ENCODE data around the gene MAGI2. TPM values are rescaled to one million over a fixed set of nuclear protein-coding genes. Genes with fewer than 3 reads are reported as not detected.

Gene MAGI2
- total RNA-seq, 3 donors from 2014 or later, result 0.10 to 0.16 (median 0.14) TPM

DNA sequence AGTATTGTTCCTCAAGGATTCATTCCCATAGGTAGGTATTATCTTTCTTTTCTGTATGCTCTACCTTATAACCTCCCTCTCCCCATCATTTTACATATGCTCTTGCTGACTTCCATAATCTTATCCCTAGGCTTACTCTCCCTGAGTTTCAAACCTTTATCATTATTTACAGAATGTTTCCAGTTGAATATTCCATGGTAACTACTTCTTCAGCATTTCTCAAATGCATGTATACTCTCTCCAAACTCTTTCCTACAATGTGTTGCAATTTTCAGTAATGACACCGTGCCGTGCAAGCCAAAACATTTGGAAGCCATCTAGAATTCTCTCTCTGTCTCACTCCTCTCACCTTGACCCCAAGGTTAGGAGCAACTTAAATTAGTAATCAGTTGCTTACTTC is 548.5 kb downstream of the MAGI2 start:
- ATAC-seq (no peak), DNase-seq (no peak)
- no peaks in the 10 kb centered on the region for H3K27me3 Mint-ChIP-seq (ENCODE audit: low read depth)
- no peaks in the 10 kb centered on the region for H3K36me3 Mint-ChIP-seq (ENCODE audit: insufficient read depth)
- H3K4me1 Mint-ChIP-seq (ENCODE audit: low read depth), result no peaks in the 10 kb centered on the region
- peaks cover 10% of the 10 kb centered on the region for H3K9me3 Mint-ChIP-seq
- no peak overlapping the region for H3K4me3 Mint-ChIP-seq

DNA sequence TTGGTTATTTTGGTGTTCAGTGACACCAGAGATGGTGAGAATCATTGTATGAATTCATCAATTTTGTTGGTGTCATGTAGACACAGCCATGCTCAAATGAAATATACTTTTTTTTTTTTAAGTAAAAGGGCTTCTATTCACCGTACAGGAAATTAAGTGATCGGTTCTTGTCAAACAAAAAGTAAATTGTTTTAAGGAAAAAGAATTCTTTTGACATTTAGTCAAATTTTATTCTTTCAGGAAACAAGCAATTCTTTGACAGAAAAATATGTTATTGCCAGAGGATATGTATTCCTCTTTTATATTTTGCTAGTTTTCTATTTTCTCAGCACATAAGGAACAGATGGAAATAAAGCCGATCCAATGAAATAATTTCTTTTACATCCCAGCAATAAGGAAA is 551.9 kb downstream of the MAGI2 start:
- H3K9me3 Mint-ChIP-seq, result peaks cover 4% of the 10 kb centered on the region
- DNase-seq (no peak), ATAC-seq (no peak)
- H3K4me1 Mint-ChIP-seq (ENCODE audit: low read depth), result no peaks in the 10 kb centered on the region
- H3K36me3 Mint-ChIP-seq (ENCODE audit: insufficient read depth), result no peaks in the 10 kb centered on the region
- no peak overlapping the region for H3K4me3 Mint-ChIP-seq
- no peaks in the 10 kb centered on the region for H3K27me3 Mint-ChIP-seq (ENCODE audit: low read depth)

DNA sequence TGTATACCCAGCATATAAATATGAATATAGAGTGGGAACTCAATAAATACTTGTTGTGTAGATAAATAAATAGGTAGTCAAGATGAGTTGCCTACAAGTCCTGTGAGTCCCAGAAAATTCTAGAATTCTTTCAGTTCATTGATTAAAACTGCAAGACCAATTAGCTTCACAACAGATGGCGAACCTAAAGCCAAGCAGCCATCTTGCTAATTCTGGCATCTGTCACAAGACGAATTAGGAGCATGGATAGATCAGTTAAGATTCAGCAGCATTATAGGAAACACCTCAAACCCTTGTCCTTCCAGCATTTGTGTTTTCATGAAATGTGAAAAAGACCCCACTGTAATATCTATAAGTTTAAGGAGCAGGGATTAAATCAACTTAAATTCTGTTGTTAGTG is 552.7 kb downstream of the MAGI2 start:
- Mint-ChIP-seq H3K9me3 (peaks cover 4% of the 10 kb centered on the region), H3K4me1 (ENCODE audit: low read depth) (no peaks in the 10 kb centered on the region), H3K4me3 (no peak overlapping the region), H3K36me3 (ENCODE audit: insufficient read depth) (no peaks in the 10 kb centered on the region), H3K27me3 (ENCODE audit: low read depth) (no peaks in the 10 kb centered on the region)
- ATAC-seq, result no peak
- no peak for DNase-seq

DNA sequence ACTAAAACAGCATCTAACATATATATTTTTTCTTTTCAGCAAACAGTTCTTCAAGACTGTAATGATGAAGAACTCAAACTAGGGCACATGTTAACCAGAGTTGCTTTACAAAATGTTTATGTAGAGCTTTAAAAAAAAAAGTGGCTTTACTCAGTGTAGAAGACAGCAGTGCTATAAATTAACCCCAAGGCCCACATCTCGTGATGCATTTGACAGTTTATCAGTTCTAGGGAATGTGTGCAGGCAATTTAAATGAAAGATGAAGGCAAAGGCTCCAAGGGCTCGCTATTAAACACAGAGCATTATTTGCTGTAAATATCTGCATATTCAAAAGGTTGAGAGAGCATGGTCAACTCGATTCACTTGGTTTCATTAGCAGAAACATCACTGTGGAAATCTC is 558.1 kb downstream of the MAGI2 start:
- no peak for DNase-seq
- H3K4me1 Mint-ChIP-seq (ENCODE audit: low read depth), result no peaks in the 10 kb centered on the region
- no peak overlapping the region for H3K4me3 Mint-ChIP-seq
- no peak for ATAC-seq
- no peaks in the 10 kb centered on the region for H3K36me3 Mint-ChIP-seq (ENCODE audit: insufficient read depth)
- H3K9me3 Mint-ChIP-seq, result peaks cover 4% of the 10 kb centered on the region
- H3K27me3 Mint-ChIP-seq (ENCODE audit: low read depth), result no peaks in the 10 kb centered on the region

DNA sequence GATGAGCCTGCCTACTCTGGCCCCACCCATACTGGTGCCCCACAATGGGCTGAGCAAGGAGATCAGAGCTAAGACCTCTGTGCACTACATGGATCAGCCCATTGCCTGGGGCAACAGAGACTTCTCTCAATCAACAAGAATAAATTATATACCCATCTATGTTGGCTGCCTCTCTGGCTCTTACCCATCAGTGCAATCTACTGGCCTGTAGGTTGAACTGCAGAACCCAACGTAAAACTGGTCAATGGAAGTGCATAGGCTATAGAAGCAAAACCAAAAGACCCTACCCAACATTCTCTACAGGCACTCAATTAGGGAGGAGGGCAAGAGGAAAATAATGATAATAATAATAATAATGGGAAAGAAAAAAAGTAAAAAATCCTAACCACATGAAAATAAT is 574.3 kb downstream of the MAGI2 start:
- no peaks in the 10 kb centered on the region for H3K27me3 Mint-ChIP-seq (ENCODE audit: low read depth)
- ATAC-seq (no peak), DNase-seq (no peak)
- H3K36me3 Mint-ChIP-seq (ENCODE audit: insufficient read depth), result no peaks in the 10 kb centered on the region
- no peak overlapping the region for H3K4me3 Mint-ChIP-seq
- H3K9me3 Mint-ChIP-seq, result peaks cover 33% of the 10 kb centered on the region
- H3K4me1 Mint-ChIP-seq (ENCODE audit: low read depth), result no peaks in the 10 kb centered on the region

DNA sequence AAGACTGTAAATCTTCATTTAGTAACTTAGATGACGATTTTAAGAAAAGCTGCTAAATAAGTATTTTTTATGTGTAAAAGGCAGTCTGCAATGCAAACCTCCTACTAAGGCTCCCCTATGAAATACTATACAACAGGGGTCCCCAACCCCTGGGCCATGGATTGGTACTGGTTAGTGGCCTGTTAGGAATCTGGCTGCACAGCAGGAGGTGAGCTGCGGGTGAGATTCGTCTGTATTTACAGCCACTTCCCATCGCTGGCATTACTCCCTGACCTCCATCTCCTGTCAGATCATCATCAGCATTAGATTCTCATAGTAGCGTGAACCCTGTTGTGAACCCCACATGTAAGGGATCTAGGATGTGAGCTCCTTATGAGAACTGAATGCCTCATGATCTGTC is 580.4 kb downstream of the MAGI2 start:
- DNase-seq (no peak), ATAC-seq (no peak)
- Mint-ChIP-seq H3K27me3 (ENCODE audit: low read depth) (no peaks in the 10 kb centered on the region), H3K4me3 (no peak overlapping the region), H3K36me3 (ENCODE audit: insufficient read depth) (no peaks in the 10 kb centered on the region), H3K9me3 (peaks cover 12% of the 10 kb centered on the region), H3K4me1 (ENCODE audit: low read depth) (no peaks in the 10 kb centered on the region)

DNA sequence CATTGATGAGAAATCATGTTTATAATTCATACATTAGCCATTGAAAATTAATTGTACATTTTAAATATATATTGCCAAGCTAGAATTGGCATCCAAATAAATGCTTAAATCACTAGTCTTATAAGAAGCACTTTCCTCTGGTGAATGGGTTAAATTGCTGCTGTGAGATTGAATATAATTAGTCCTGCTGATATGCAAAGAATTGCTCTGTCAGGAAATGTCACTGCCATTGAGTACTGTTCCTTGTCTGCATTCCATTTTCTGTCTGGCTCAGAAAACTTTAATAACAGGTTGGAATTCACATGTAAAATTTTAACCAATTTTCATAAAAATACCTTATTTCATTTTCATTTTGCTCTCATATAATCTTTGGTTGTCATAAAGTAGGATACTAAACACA is 589.1 kb downstream of the MAGI2 start:
- no peak for ATAC-seq
- Mint-ChIP-seq H3K27me3 (ENCODE audit: low read depth) (no peaks in the 10 kb centered on the region), H3K4me1 (ENCODE audit: low read depth) (no peaks in the 10 kb centered on the region), H3K36me3 (ENCODE audit: insufficient read depth) (no peaks in the 10 kb centered on the region), H3K4me3 (no peak overlapping the region), H3K9me3 (peaks cover 17% of the 10 kb centered on the region)
- no peak for DNase-seq

DNA sequence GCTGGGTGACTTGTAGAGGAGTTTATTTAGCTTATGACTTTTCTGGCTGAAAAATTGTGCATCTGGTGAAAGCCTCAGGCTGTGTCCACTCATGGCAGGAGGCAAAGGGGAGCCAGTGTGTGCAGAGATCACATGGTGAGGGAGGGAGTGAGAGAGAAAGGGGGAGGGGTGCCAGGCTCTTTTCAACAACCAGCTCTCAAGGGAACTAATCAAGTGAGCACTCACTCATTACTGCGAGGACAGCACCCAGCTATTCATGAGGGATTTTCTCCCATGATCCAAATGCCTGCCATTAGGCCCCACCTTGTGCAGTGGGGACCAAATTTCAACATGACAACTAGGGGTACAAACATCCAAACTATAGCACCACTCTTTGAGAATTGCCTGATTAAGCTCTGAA is 590.2 kb downstream of the MAGI2 start:
- Mint-ChIP-seq H3K4me1 (ENCODE audit: low read depth) (no peaks in the 10 kb centered on the region), H3K27me3 (ENCODE audit: low read depth) (no peaks in the 10 kb centered on the region), H3K4me3 (no peak overlapping the region), H3K36me3 (ENCODE audit: insufficient read depth) (no peaks in the 10 kb centered on the region), H3K9me3 (peaks cover 16% of the 10 kb centered on the region)
- no peak for ATAC-seq
- DNase-seq, result no peak

DNA sequence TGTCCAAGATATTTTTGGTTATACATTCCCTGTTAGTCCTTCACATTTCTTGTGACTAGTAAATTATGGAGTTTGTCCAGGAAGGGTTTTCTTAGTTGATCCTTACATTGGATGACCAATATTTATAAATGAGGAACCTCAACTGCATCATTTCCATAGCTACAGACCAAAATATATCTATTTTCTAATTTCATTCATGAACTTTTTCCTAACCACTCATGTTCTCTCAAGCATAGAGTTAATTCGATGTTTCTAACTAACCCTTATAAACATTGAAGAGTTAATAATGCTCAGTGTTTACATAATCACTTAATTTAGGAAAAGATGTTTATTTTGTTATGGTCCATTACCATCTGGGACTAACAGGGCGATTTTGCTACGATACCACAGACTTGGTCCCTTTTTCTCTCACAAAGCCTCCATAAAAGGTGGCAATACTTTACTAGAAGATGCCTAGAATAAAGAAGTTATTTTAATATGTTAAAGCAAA is 591.0 kb downstream of the MAGI2 start:
- Mint-ChIP-seq H3K27me3 (ENCODE audit: low read depth) (no peaks in the 10 kb centered on the region), H3K4me3 (no peak overlapping the region), H3K36me3 (ENCODE audit: insufficient read depth) (no peaks in the 10 kb centered on the region), H3K4me1 (ENCODE audit: low read depth) (no peaks in the 10 kb centered on the region), H3K9me3 (peaks cover 20% of the 10 kb centered on the region)
- no peak for DNase-seq
- ATAC-seq, result no peak

DNA sequence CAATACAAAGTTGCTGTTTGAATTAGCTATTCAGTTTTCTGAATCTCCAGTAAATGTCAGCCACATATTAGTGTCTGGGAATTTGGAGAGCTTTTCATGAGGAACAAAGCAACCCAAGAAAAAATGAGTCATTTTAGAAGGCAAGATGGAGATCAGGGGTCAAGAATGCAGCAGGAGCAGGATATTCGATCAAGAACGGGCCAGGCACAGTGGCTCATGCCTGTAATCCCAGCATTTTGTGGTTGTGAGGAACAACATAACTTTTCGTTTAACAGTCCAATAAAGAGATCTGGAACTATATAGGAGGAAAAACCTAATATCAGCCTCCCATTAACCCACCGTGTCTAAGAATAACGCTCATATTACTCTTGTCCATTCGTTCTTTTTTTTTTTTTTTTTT is 600.5 kb downstream of the MAGI2 start:
- peaks cover 6% of the 10 kb centered on the region for H3K9me3 Mint-ChIP-seq
- no peaks in the 10 kb centered on the region for H3K36me3 Mint-ChIP-seq (ENCODE audit: insufficient read depth)
- H3K27me3 Mint-ChIP-seq (ENCODE audit: low read depth), result no peaks in the 10 kb centered on the region
- no peak for ATAC-seq
- no peak overlapping the region for H3K4me3 Mint-ChIP-seq
- H3K4me1 Mint-ChIP-seq (ENCODE audit: low read depth), result no peaks in the 10 kb centered on the region
- DNase-seq, result no peak

DNA sequence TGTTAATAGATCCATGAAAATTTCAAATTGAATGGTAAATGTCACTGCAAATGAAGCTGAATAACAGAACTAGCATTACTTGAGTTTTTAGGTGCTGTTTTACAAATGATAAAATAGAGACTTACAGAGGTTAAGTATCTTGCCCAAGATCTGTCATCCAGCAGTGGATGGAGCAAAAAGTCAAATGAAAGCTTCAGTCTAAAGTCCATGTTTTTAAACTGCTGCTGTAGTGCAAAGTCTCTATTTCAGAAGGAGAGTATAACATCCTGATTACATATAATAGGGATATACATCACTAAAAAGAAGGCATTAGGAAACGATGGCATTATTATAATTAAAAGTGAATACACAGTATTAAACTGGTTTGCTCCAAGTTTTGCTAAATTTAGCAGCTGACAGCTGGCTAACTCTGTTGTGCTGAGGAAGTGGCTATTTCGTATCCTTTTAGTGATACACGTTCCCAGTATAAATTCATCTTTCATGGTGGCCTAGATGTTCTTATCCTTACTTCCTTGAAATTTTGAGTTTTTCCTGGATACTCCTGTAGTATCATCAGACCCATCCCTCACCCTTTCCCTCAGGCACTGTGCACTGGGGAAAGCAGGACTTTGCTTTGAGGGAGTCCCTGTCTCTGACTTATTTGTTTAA is 603.2 kb downstream of the MAGI2 start:
- H3K36me3 Mint-ChIP-seq (ENCODE audit: insufficient read depth), result no peaks in the 10 kb centered on the region
- no peaks in the 10 kb centered on the region for H3K4me1 Mint-ChIP-seq (ENCODE audit: low read depth)
- H3K27me3 Mint-ChIP-seq (ENCODE audit: low read depth), result no peaks in the 10 kb centered on the region
- ATAC-seq, result no peak
- no peak for DNase-seq
- H3K9me3 Mint-ChIP-seq, result peaks cover 5% of the 10 kb centered on the region
- no peak overlapping the region for H3K4me3 Mint-ChIP-seq

DNA sequence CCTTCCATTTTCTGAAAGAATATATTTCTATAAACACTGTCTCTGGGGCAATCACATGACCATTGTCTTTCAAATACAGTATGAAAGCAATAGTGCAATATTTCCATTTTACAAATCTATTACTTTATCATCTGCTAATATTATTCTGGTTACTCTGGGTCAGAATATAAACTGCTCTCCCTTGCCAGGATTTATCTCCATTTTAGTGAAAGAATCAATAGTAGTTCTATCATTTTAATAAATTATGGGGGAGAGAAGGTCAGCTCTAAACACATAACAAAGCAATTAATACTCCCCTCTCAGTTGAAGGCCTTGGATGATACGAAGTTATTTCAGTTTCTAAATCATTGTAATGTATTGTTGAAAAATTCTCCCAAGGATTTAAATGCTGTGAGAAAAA is 608.3 kb downstream of the MAGI2 start:
- Mint-ChIP-seq H3K36me3 (ENCODE audit: insufficient read depth) (no peaks in the 10 kb centered on the region), H3K9me3 (peaks cover 8% of the 10 kb centered on the region), H3K4me3 (no peak overlapping the region), H3K4me1 (ENCODE audit: low read depth) (no peaks in the 10 kb centered on the region), H3K27me3 (ENCODE audit: low read depth) (no peaks in the 10 kb centered on the region)
- ATAC-seq (no peak), DNase-seq (no peak)

DNA sequence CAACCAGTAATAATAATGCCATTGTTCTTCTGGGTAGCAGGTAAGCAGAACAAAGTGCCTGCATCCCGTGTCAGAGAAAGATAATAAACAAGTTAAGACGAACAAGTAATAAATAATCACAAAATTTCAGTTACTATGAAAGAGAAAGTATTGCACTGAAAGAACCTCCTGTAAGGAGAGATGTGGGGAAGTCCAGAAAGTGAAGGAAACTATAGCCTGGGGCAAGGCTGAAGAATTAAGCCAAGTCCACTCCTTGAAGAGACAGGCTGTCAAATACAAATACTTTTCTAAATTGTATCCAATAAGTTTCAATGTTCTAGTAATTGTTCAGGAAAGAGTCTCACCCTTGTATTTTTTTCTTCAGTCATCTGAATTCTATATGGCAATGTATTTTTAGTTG is 611.4 kb downstream of the MAGI2 start:
- ATAC-seq (no peak), DNase-seq (no peak)
- Mint-ChIP-seq H3K9me3 (peaks cover 12% of the 10 kb centered on the region), H3K27me3 (ENCODE audit: low read depth) (no peaks in the 10 kb centered on the region), H3K4me1 (ENCODE audit: low read depth) (no peaks in the 10 kb centered on the region), H3K36me3 (ENCODE audit: insufficient read depth) (no peaks in the 10 kb centered on the region), H3K4me3 (no peak overlapping the region)

DNA sequence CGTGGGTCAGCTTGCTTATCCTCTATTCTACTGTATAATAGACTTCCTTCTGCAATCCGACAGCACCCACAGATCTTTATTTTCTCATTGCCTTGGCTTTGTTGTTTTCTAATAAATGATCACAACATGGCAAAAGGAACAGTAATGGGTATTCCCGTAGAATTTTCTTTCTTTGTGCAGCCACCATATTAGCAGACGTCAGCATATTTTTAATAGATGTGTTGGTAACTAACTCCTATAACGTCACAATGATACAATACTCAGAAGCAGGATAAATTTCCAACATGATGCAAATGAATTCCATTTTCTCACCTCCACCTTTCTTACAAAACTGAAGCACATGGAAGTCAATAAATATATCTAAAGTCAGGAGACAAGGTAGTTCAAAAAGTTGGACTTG is 617.6 kb downstream of the MAGI2 start:
- DNase-seq (no peak), ATAC-seq (no peak)
- Mint-ChIP-seq H3K9me3 (peaks cover 21% of the 10 kb centered on the region), H3K27me3 (ENCODE audit: low read depth) (no peaks in the 10 kb centered on the region), H3K4me1 (ENCODE audit: low read depth) (no peaks in the 10 kb centered on the region), H3K36me3 (ENCODE audit: insufficient read depth) (no peaks in the 10 kb centered on the region), H3K4me3 (no peak overlapping the region)

DNA sequence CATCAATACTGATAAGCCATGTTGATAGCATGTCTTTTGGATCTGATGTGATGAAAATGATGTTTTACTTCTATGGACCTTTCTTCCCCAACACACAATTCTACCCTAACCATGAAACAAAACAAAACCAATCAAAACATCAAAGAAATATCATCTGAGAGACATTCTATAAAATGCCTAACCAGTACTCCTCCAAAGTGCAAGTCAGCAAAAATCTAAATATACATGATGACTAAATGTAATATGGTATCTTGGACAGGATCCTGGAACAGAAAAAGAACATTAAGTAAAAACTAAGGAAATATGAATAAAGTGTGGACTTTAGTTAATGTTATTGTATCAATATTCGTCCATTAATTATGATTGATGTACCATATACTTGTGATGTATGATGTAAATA is 625.1 kb downstream of the MAGI2 start:
- no peaks in the 10 kb centered on the region for H3K27me3 Mint-ChIP-seq (ENCODE audit: low read depth)
- no peak overlapping the region for H3K4me3 Mint-ChIP-seq

More for the DNA sequence above, 625.1 kb downstream of the MAGI2 start:
- DNase-seq, result no peak
- peaks cover 21% of the 10 kb centered on the region for H3K9me3 Mint-ChIP-seq
- no peaks in the 10 kb centered on the region for H3K36me3 Mint-ChIP-seq (ENCODE audit: insufficient read depth)
- no peaks in the 10 kb centered on the region for H3K4me1 Mint-ChIP-seq (ENCODE audit: low read depth)
- no peak for ATAC-seq
